NCI-H526 (cell line): ENCODE results near the gene REC8.
"Not testable (repeated sequence)": the region's sequence is repeated elsewhere in the genome, so short reads cannot be mapped to it uniquely, and the experiment has no call there.

Experiments used
- DNase-seq, 2 experiments: peaks; one replicate each; lab custom pipeline; 2025; lab: John Stamatoyannopoulos, UW

REC8 gene

DNA sequence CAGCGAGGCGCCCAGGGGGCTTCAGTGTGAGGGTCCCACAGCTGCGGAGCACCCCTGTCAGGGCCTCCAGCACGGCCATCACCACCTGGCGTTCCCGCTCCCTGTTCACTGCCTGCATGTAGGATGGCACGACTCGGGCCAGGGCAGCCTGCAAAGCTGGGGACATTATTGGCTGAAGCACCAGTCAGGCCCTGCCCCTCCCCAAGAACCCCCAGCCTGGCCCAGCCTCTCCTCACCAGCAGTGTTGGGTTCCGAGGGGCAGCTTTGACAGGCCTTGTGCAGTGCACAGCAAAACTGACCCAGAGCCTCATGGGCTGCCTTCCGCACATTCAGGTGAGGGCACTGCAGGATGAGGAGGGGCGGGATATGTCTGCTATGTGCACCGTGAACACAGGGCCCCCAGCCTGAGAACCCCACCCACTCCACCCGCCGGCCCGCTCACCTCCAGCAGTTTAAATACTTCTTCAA, 11.2 kb downstream of the REC8 start:
- no peak for DNase-seq

DNA sequence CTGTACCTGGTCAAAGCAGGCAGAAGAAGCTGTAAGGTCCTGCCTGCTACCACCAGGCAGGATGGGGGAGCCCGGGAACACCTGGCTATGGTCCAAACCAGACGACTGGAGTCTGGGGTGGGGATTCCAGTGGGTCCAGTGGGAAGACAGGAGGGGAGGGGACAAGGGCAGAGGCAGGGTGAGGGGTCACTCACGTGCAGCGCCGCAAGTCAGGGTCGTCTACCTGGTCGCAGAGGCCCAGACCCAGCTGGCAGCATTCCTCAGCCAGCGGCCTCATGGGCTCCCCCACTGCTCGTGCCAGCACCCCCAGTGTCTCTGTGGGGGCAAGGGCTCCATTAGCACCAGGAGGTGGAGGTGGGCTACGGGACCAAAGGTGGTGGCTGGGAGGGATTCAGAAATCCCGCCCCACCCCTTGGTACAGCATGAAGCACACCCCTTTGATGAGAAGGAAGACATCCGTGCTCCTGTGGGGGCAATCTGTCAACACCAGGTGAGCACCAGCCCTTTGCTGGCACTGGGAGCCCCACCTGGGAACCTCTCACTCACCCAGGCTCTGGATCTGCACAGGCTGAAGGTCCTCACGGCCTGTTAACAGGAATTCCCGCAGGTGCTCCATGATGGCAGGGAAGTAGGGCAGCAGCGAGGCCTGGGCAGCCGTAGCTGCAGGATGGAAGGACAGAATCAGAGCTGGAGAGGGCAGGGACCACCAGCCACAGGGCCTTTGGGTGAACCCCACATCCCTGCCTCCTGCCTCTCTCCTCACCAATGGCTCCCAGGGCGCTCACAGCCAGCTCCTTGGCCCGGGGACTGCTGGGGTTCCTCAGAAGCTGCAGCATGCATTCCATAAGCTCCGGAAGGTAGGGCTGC, 12.5 kb downstream of the REC8 start:
- DNase-seq = no peak

DNA sequence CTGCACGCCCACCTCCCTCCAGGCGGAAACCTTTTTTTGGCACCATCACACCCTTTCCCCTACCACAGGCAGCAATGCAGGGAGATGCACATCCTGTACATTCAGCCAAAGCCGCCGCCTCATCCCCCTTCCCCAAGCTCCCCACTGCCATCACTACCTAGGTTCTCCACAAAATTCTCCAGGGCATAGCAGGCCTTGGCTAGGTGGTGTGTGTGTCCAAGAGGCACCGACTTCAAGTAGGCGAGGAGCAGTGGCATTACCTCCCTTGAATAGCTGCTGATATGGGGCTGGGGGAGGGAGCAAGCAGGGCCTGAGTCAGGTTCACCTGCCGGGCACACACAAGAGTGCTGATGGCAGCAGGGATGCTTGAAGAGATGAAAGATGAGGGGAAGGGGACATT, 13.1 kb downstream of the REC8 start:
- DNase-seq = no peak

DNA sequence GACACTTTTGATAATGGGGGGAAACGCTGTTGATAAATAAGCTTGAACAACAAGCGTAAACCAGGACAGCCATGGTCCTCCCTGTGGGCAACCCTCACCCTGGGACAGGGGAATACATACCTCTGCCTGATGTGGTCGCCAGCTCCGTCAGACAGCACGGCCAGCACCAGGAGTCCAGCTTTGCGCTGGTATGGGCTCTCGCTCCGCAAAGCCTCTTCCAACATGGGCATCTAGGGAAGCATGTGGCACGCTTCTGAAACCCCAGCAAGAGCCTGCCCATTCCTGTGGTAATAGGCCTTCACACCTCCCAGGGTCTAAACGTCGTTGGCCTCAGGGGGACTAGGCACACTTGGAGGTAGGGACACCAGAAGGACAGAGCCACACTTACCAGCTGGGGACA, 13.9 kb downstream of the REC8 start:
- DNase-seq = no peak

DNA sequence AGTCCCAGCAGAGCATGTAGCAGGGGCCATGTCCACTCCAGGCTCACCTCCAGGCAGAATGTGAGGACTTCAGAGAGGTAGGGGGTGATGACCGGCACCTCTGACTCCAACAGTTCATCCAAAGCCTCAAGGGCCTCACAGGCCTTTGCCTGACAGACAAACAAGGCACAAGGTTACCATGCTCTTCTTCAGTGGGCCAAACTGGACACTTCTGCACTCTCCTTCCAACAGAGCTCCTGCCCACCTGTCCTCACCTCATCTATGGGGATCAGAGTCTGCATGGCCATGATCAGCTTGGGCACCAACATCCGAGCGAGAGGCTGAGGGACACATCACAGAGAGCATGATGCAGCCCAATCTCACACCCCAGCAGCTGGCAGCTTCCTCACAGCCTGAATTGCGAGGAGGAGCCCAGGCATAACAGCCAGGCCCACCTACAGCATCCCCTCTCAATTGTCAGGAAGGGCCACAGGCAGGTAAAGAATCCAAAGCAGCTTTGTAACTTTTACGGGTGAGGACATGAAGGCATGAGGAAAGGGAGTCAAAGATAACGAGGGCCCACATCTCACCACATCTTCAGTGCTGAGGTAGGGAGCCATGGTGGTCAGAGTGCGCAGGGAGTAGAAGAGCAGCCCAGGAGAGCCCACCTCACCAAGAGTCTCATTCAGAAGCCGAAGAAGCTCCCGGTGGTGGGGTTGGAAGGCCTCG, 15.1 kb downstream of the REC8 start:
- DNase-seq = no peak

DNA sequence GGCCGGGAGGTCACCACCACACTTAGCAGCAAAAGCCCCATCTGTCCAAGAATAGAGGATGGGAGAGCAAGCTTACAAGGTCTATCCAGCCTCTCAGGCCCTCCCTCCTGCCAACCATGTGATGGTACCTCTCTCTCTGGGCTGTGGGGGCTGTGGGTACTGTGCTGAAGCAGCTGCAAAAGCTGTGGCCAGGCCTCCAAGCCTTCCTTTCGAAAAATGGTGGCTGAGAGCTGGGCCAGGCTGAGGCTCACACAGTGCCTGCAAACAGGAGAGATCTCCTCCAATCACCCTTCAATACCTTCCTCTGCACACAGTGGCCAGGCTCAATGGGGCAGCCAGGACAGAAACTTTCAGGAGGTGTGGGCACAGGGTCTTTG, 15.6 kb downstream of the REC8 start:
- no peak for DNase-seq

DNA sequence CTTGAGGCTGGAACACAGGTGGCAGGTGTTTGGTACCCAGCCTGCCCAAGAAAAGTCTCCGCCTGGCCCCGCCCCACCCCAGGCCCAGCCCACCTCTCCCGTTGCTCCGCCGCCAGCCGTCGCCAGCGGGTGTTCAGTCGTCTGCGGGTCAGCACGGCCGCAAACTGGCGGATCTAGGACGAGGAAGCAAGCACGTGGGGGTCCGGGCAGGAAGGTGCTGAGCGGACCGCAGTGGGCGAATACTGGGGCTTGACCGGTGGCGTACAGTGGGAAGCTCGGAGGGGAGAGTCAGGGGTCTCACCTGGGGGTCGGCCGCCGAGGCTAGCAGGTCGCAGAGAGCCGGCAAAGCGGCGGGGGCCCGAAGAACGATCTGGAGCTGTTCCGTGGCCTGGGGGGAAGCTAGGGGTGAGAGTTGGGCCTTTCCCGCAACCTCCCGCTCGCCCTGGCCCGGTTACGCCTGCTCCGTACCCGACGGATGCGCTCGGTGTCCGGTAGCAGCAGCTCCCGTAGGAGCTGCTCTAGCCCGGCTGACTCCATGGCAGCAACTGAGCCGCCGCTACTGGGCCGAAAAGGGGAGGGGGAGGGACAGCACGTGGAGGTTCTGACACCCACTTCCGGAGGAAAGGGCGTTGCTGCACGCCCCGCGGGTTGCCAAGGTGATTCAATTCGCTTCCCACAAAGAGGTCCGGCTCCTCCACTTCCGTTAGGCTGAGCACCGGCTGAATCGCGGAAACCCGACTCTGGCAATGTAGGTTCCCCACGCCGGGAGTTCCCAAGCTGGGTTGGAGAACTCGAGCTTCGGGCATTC, 16.6 kb downstream of the REC8 start, which contains the start of gene IPO4:
TSS of gene IPO4 (minus strand) at position 566 of the 808 bp plus-strand sequence. CDS start at position 537, 29 bp downstream.
- peak; percentile 95 to 98 for DNase-seq

DNA sequence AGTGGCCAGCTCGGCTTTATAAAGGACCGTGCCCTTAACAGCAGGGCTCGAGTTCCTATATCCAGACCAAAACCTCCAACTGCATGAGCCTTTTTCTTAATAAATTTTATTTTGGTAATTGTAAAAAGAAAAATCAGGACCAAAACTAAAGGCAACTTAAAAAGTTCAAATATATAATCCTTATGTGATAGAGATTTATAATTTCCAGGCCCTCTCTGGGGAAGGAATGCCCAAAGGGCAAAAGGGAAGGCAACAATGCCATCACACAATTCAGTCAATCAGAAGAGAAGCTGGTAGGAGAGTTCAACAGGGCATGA, 17.1 kb downstream of the REC8 start:
- no peak for DNase-seq

DNA sequence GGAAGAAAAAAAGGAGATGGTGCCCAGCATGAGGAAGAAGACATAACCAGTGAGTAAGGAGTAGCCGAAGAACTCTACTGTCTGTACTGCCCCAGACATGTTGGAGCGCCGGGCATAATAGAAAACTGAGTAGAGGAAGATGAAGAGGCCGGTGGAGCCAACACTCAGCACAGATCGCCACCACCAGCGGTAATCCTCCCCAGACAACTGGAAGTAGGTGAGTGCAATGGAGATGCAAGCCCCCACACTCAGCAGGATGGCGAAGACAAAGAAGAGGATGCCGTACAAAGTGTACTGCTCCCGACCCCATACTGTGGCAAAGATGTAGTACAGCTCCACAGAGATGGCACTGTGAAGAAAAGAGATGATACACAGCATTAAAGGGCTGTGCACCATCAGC, 17.6 kb downstream of the REC8 start:
- DNase-seq = no peak

DNA sequence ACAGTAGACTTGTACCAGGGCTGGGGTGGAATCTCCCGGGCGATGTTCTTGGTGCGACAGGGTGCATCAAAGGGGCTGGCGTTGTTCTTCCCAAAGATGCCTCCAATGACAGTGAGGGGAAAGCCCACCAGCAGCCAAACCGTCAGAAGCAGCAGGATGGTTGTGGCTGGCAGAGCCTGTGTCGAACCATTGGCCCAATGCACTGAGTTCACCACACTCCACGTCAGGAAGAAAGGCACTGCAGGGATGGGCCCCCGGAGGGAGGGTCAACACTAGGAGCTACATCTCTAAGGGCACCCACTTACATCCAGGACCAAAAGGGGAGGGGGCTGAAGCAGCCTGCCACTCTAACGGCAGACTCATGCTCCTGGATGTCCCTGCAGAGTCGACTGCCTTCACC, 18.5 kb downstream of the REC8 start:
- DNase-seq = no peak

DNA sequence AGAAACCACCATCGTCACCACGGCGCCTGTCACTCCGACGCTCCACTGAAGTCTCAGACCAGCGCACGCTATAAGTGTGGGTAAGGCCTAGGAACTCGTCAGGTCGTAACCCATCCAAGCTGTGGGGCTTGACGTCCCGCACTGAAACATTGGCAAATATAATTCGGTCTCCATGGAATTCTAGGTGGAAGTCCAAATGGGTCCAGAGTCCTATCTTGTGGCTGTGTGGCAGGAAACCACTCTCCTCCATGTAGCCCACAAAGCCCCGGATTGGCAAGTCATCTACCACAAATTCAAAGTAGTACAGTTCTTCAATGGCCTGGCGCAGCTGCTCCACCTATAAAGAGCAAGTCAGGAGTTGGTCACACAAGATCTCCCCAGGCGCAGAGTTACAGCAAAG, 21.1 kb downstream of the REC8 start:
- no peak for DNase-seq

DNA sequence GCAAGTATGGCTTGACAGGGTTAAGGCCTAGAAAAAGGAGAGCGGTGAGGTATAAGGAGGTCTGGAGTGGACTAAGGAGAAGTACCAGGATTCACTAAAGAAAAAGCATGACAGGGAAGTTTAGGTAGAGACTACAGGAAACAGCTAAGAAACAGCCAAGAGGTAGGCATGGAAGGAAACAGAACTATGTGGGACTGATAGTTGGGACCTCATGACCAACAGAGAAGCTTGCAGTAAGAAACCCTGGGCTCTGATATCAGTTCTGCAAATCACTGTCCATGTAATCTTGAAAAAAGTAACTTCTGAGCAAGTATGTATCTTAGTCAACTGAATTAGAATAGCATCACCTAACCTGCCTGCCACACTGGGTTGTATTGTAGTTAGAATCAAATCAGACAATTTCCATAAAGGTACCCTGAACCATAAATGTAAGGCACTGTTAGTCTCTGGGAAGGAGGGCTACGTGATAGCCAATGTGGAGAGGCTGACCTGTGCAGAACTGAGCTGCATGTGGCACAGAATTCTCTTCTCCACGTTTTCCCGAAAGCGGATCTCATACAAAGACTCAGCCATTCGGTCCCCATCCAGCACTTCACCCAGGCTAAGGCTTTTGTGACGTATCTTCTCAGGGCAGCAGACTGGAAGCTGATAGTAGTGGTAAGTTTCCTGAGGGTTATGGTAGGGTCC, 22.4 kb downstream of the REC8 start:
- DNase-seq = no peak

DNA sequence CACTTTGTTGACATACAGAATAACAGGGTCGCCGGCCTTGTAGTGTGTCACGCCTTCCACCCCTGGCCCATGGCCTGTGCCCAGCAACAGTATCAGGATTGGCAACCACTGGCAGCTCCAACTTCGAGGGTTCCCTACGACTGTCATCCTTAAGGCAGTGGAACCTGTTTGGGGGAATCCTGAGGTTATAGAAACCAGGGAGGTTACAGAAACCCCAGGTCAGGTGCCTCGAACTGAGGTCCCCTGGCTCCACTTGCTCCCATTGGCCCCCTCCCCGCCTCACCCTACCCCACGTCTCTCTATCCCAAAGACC, 22.9 kb downstream of the REC8 start:
- DNase-seq = no peak

DNA sequence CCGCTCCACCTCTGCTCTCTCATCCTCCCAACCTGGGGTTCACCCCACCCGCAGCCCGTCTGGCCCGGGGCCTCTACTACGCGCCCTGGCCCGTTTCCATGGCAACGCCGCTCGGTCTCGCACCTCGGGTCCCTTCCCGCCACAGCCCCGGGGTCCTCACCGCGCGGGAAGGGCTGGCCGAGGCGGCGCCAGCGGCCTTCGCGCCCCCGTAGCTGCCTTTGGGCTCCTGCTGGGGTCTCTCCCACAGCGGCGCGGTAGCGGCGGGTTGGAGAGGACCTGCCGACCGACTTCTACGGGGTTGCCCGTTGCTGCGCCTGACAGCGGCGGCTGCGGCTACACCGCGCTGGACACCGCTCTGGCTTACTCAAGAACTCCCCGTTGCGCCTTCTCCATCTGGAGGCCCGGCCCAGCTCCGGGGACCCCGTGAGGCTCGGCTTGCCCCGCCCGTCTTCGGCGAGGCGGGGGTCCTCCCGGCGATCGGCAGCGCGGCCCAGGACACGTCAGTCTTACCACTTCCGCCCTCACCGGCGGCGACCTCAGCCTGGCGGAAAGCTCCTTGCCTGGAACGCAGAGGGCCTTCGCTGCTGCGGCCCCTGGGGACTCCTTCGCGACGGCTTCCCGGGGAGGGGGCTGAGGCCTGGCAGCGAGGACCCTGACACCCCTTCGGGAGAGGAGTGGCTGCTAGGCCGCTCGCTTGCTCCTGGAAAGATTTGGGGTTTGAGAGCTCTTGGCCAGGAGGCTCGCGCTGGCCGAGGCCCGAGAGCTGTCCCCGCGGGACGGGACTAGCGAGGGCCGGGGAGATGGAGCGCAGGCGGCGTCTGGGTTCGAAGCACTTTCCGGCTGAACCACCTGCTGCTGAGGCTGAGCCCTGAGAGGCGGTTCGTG, 23.5 kb downstream of the REC8 start, which contains the start of gene TM9SF1:
TSS of gene TM9SF1 (minus strand) at position 256 of the 885 bp plus-strand sequence. CDS start 422 bp downstream, outside the sequence.
- peak; percentile 73 to 88 for DNase-seq

DNA sequence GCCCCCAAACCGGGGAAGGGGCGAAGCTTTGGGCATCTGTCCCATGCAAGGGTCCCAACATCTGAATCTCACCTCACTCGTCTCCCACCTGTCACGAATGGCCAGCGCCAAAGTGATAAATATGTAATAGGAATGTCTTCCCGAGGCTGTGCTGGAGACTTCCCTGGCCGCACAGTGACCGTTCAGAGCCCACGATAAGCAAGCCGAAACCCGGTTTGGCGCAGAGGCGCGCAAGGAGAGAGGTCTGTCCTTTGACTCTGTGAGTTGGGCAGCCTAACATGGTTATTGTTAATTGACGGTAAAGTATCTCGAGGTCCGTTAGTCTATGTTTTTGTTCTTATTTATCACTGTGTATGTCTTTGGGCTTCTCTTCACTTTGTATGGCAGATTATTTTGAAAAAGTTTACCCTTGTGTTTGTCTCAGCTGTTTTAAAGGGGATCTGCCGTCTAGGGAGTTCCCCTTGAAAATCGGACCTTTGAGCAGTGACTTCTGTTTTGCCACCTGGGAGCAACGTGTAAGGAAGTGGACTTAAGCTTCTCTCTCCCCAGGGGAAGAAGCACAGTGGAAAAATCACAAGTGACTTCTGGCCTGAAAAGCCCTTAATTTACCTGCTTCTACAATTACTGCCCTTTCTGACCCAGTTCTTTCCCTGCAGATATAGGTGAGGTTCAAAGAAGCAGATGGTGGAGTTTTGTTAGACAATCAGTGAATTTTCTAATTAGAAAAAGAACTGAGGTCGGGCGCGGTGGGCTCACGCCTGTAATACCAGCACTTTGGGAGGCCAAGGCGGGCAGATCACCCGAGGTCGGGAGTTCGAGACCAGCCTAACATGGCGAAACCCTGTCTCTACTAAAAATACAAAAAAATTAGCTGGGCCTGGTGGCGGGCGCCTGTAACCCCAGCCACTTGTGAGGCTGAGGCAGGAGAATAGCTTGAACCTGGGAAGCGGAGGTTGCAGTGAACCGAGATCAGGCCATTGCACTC, 24.5 kb downstream of the REC8 start:
- DNase-seq = peak in 1 of 2 experiments; percentile 52

DNA sequence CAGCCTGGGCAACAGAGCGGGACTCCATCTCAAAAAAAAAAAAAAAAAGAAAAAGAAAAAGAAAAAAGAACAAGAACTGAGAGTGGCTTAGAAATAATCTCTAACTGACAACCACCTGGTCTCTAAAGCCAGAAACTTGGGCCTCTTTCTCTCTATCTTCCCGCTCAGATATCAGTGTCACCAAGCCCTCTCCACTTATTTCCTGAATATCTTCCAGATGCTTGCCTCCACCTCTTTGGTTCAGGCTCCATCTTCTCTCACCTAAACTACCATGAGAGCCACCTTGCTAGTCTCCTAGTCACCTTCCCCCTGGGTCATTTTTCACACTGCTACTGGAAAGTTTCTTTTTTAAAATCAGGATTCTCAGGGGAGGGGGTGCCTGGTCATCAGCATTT, 25.2 kb downstream of the REC8 start:
- no peak for DNase-seq

DNA sequence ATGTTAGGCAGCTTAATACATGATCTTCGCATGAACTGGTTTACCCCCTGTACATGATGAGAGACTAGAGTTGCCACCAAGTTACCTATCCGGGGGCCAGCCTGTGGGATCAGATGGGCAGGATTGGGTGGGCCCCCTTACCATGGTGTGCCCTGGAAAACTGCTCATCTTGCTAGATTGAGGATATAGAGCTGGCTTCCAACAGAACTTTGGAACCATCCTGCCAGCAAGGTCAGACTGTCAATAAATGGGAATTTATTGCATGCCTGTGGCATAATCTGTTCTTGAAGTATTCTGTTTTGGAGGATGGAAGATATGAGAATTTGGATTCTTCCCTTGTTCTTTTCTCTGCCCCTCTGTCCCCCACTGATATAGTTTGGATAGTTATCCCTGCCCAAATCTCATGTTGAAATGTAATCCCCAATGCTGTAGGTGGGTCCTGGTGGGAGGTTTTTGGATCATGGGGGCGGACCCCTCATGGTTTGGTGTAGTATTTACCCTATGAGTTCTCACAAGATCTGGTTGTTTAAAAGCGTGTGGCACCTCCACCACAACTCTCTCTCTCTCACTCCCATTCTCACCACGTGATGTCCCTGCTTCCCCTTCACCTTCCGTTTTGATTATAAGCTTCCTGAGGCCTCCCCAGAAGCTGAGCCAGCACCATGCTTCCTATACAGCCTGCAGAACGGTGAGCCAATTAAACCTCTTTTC, 27.1 kb downstream of the REC8 start:
- no peak for DNase-seq

DNA sequence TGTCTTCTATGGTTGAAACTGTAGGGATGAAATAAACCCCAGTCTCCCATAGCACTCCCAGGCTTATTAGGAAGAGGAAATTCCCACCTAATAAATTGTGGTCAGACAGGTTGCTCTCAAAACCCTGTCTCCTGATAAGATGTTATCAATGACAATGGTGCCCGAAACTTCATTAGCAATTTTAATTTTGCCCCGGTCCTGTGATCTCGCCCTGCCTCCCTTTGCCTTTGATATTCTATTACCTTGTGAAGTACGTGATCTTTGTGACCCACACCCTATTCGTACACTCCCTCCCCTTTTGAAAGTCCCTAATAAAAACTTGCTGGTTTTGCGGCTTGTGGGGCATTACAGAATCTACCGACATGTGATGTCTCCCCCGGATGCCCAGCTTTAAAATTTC, 30.7 kb downstream of the REC8 start:
- not testable (repeated sequence) for DNase-seq

DNA sequence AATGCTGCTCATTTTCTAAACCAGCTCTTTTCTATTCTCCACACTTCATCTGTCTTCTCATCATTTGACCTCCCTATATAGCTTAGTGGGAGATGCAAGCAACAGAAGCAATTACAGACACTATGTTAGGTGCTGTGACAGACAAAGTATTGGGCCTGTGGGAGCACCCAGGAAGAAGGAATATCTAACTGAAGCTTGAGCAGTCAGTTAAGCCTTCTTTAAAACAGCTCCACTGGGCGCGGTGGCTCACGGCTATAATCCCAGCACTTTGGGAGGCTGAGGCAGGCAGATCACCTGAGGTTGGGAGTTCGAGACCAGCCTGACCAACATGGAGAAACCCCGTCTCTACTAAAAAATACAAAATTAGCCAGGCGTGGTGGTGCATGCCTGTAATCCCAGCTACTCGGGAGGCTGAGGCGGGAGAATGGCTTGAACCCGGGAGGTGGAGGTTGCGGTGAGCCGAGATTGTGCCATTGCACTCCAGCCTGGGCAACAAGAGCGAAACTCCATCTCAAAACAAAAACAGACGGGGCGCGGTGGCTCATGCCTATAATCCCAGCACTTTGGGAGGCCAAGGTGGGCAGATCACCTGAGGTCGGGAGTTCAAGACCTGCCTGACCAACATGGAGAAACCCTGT, 31.5 kb downstream of the REC8 start:
- DNase-seq = not testable (repeated sequence)
